Colonic mucosa (tissue), 4 donors: ENCODE results near the gene DAZL. TPM values are rescaled to one million over a fixed set of nuclear protein-coding genes. Genes with fewer than 3 reads are reported as not detected.

Experiments
- DNase-seq: peaks from one replicate; pipeline ENCODE4 v3.0.0-alpha.2; 2020
- H3K27ac ChIP-seq: fragments of 200-600 bp; one replicate; pipeline ENCODE4 v1.8.0; 2021
- H3K27me3 ChIP-seq: fragments of 200-600 bp; one replicate; pipeline ENCODE4 v1.8.0; 2021
- H3K36me3 ChIP-seq: fragments of 200-600 bp; one replicate; pipeline ENCODE4 v1.8.0; 2021
- H3K4me1 ChIP-seq: fragments of 200-600 bp; one replicate; pipeline ENCODE4 v1.8.0; 2021; ENCODE audit warnings: mild to moderate bottlenecking
- H3K4me3 ChIP-seq: fragments of 200-600 bp; one replicate; pipeline ENCODE4 v1.8.0; 2021
- H3K9ac ChIP-seq, 2 donors: one replicate each; pipeline ENCODE4 v1.7.0; 2013; ENCODE audit warnings: control low read depth in 2 of 2, low read depth in 2 of 2, low read length in 2 of 2
- H3K9me3 ChIP-seq: fragments of 200-600 bp; one replicate; pipeline ENCODE4 v1.8.0; 2021
- intact Hi-C: fragments of 100-400 bp; cut with DNase I; formaldehyde crosslinking; loops from one replicate; pipeline ENCODE4 v1.14.1; 2022
- total RNA-seq, 2 donors: library from RNA; stranded (reverse); fragmentation: NEBNext Ultra II Directional in 1 of 2; extraction: Animal tissue kit (Norgen Biotek cat#: 25700) in 1 of 2; gene quantifications; one replicate each; pipeline ENCODE4 v1.2.1, GENCODE V29; 2021
- TF ChIP-seq, protein P1 (sequence below): fragments of 200-600 bp; IDR thresholded peaks from one replicate; pipeline ENCODE4 v1.8.0; 2022; ENCODE audit warnings: antibody characterized with exemption, mild to moderate bottlenecking
- donor health status: healthy.
- donor health status: DM: no; HTN: no; CAD: no.
- donor health status: DM: no; HTN: no; CAD: no.

The DAZL gene, protein sequence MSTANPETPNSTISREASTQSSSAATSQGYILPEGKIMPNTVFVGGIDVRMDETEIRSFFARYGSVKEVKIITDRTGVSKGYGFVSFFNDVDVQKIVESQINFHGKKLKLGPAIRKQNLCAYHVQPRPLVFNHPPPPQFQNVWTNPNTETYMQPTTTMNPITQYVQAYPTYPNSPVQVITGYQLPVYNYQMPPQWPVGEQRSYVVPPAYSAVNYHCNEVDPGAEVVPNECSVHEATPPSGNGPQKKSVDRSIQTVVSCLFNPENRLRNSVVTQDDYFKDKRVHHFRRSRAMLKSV
- not detected for total RNA-seq

DNA sequence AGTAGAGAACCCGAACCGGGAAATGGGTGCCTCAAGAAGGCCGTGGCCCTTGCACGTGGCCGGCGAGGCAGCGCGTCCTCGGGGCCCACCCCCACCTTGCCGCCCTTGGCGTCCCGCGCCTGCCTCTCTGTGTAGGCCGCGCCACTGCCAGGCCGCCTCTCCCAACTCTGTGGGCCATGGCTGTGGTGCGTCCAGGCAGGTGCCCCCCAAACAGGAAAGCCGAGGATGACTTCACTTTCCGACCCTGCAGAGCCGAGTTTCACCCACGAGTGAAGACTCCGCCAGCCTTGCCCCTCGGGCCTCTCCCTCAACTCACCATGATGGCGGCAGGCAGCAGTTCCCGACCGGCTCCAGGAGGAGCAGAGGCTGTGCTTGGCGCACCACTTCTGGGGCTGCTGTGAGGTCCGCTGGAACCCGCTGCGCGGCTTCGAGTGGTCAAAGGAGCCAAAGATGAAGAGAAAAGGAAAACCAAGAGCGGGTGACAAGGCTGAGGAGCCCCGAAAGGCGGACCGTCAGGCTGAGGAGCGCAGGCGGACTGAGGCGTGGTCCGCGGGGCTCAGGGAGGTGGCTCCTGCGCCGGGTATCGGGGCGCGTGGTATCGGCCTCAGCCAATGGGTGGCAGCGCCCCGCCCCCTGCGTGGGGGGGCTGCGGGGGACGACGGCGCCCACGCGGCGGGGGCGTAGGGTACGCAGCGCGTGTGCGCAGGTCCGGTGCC, at the start of gene DAZL:
DAZL (minus strand) TSS at position 537 of the 716 bp plus-strand sequence; CDS start at position 319, 218 bp downstream.
- Histone ChIP-seq H3K36me3 (no peaks in the 10 kb centered on the region), H3K4me3 (no peak within 1 kb of the TSS), H3K9me3 (no peaks in the 10 kb centered on the region), H3K27me3 (no peaks in the 10 kb centered on the region), H3K4me1 (no peaks in the 10 kb centered on the region), H3K27ac (no peak within 1 kb of the TSS), H3K9ac (no peak within 1 kb of the TSS)
- intact Hi-C loops, result loop anchor here (5.0 to 10.0 kb wide), 4 partner anchors 430 to 1240 kb away; no protein-coding TSS in a partner anchor
- no peak for DNase-seq
- TF ChIP-seq, protein P1, sequence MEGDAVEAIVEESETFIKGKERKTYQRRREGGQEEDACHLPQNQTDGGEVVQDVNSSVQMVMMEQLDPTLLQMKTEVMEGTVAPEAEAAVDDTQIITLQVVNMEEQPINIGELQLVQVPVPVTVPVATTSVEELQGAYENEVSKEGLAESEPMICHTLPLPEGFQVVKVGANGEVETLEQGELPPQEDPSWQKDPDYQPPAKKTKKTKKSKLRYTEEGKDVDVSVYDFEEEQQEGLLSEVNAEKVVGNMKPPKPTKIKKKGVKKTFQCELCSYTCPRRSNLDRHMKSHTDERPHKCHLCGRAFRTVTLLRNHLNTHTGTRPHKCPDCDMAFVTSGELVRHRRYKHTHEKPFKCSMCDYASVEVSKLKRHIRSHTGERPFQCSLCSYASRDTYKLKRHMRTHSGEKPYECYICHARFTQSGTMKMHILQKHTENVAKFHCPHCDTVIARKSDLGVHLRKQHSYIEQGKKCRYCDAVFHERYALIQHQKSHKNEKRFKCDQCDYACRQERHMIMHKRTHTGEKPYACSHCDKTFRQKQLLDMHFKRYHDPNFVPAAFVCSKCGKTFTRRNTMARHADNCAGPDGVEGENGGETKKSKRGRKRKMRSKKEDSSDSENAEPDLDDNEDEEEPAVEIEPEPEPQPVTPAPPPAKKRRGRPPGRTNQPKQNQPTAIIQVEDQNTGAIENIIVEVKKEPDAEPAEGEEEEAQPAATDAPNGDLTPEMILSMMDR, result no peak

DNA sequence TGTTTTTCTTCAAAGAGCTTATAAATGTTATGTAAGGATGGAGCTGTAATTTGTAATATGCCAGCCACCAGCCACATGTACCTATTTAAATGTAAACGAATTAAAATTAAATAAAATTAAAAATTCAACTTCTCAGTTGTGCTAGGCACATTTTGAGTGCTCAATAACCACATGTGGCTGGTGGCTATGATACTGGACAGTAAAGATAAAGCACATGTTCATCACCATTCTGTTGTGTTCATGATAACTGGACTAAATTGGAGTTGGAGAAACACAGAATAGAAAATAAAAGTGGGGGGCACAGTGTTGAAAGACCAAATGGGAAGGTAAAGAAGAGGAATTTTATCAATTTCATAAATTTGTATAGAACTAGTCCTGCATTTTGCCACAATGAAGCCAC, 49.8 kb upstream of the DAZL start:
- Histone ChIP-seq H3K4me1 (no peaks in the 10 kb centered on the region), H3K36me3 (no peaks in the 10 kb centered on the region), H3K27me3 (no peaks in the 10 kb centered on the region), H3K9me3 (no peaks in the 10 kb centered on the region), H3K27ac (no peak overlapping the region), H3K9ac (no peak overlapping the region), H3K4me3 (no peak overlapping the region)
- intact Hi-C loops, result no loop called here
- no peak for DNase-seq
- TF ChIP-seq, protein P1, result no peak

DNA sequence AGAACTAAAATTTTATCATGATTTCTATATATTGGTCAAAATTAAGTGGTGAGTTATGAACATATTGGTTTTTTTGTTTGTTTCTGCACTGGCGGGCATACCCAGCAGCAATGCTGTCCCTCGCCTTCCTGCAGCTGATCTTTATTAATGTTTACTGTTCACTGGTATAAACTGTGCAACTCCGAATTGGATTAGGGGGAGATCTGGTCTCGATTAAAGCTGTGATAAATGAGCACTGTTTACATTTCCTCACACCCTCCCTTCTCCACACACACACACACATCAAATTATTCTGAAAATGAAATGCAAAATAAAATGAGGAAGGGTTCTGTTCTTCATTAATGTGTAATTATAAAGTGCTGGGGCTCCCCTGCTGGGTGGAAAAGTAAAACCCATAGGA, 48.5 kb upstream of the DAZL start:
- Histone ChIP-seq H3K4me3 (no peak overlapping the region), H3K9ac (no peak overlapping the region), H3K27me3 (no peaks in the 10 kb centered on the region), H3K27ac (no peak overlapping the region), H3K4me1 (no peaks in the 10 kb centered on the region), H3K36me3 (no peaks in the 10 kb centered on the region), H3K9me3 (no peaks in the 10 kb centered on the region)
- no peak for DNase-seq
- intact Hi-C loops, result no loop called here
- TF ChIP-seq, protein P1, result no peak

DNA sequence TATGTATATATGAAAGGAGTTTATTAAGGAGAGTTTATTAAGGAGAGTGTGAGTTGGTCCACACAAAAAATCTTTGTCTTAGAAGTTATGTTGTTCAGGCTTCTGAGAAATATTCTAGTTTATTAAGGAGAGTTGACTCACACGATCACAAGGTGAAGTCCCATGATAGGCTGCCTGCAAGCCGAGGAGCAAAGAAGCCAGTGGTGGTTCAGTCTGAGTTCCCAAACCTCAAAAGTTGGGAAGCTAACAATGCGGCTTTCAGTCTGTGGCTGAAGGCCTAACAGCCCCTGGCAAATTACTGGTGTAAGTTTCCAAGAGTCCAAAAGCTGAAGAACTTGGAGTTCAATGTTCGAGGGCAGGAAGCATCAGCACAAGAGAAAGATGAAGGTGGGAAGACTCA, 42.4 kb upstream of the DAZL start:
- H3K36me3 ChIP-seq, result no peaks in the 10 kb centered on the region
- H3K9ac ChIP-seq, result no peak overlapping the region
- no peak overlapping the region for H3K27ac ChIP-seq
- intact Hi-C loops, result no loop called here
- no peak overlapping the region for H3K4me3 ChIP-seq
- no peaks in the 10 kb centered on the region for H3K4me1 ChIP-seq
- no peaks in the 10 kb centered on the region for H3K27me3 ChIP-seq
- no peak for DNase-seq
- TF ChIP-seq, protein P1, result no peak
- no peaks in the 10 kb centered on the region for H3K9me3 ChIP-seq

DNA sequence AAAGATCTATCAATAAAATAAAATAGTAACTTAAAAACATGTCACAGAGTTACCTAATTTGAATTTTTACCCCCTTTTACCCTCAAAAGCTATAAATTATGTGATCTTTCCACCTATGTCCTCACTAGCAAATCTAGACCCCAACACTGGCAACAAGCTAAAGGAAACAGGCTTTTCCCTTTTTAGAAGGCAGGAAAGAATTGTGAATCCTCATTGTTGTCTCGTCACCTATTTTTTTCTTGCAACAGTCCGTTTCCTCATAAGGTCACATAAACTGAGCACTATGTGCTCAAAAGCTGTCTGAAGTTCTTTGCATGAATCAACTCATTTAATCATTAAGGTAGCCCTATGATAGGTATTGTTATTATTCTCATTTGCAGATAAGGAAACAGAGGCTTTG, 34.6 kb upstream of the DAZL start:
- Histone ChIP-seq H3K4me1 (no peaks in the 10 kb centered on the region), H3K27ac (no peak overlapping the region), H3K36me3 (no peaks in the 10 kb centered on the region), H3K9ac (no peak overlapping the region), H3K9me3 (no peaks in the 10 kb centered on the region), H3K27me3 (no peaks in the 10 kb centered on the region), H3K4me3 (no peak overlapping the region)
- intact Hi-C loops, result no loop called here
- TF ChIP-seq, protein P1, result no peak
- DNase-seq, result no peak
